Measurements from ENCODE around the gene NUDT14.

GRCh38 chr14:105138551-105139111, 42.5 kb downstream of the NUDT14 start:
- TF ChIP-seq POLR2A (IDR thresholded peaks at IDR 0.05), result no peak
- no peak for TF ChIP-seq CTCF (IDR thresholded peaks at IDR 0.05)

All from esophagus squamous epithelium (tissue), 4 donors.